BLaER1 (cell line): ENCODE results near the gene HHLA2.
"Not testable (repeated sequence)": the region's sequence is repeated elsewhere in the genome, so short reads cannot be mapped to it uniquely, and the experiment has no call there.

Source experiments
- H3K27ac ChIP-seq: shearing (Covaris generic); formaldehyde crosslinking; 2 replicates; pipeline ENCODE4 v1.8.1; 2022
- H3K27me3 ChIP-seq: shearing (Covaris generic); formaldehyde crosslinking; 2 replicates; pipeline ENCODE4 v1.8.1; 2022
- H3K36me3 ChIP-seq: shearing (Covaris generic); formaldehyde crosslinking; 2 replicates; pipeline ENCODE4 v1.8.1; 2022
- H3K4me1 ChIP-seq: shearing (Covaris generic); formaldehyde crosslinking; 2 replicates; pipeline ENCODE4 v1.8.1; 2022
- H3K4me2 ChIP-seq: shearing (Covaris generic); formaldehyde crosslinking; 2 replicates; pipeline ENCODE4 v1.8.1; 2022
- H3K4me3 ChIP-seq: shearing (Covaris generic); formaldehyde crosslinking; 2 replicates; pipeline ENCODE4 v1.8.1; 2022
- H3K9ac ChIP-seq: shearing (Covaris generic); formaldehyde crosslinking; 2 replicates; pipeline ENCODE4 v1.8.1; 2022
- H3K9me3 ChIP-seq: shearing (Covaris generic); formaldehyde crosslinking; 2 replicates; pipeline ENCODE4 v1.8.1; 2022
- H4K20me1 ChIP-seq: shearing (Covaris generic); formaldehyde crosslinking; 2 replicates; pipeline ENCODE4 v1.8.1; 2022
- Cebpa-rat ChIP-seq: shearing (Covaris generic); IDR thresholded peaks from 2 replicates; pipeline ENCODE4 v1.8.1; 2022

Gene HHLA2

GRCh38 chr3:108354562-108354961 is 58.2 kb downstream of the HHLA2 start:
- no peaks in the 10 kb centered on the region for H3K27me3 ChIP-seq
- no peak overlapping the region for H3K27ac ChIP-seq
- no peak overlapping the region for H3K9ac ChIP-seq
- no peak overlapping the region for H3K4me2 ChIP-seq
- no peaks in the 10 kb centered on the region for H3K9me3 ChIP-seq
- H3K4me3 ChIP-seq = no peak overlapping the region
- H3K36me3 ChIP-seq = no peaks in the 10 kb centered on the region
- no peak for TF ChIP-seq Cebpa-rat
- no peaks in the 10 kb centered on the region for H3K4me1 ChIP-seq
- H4K20me1 ChIP-seq = no peaks in the 10 kb centered on the region

DNA sequence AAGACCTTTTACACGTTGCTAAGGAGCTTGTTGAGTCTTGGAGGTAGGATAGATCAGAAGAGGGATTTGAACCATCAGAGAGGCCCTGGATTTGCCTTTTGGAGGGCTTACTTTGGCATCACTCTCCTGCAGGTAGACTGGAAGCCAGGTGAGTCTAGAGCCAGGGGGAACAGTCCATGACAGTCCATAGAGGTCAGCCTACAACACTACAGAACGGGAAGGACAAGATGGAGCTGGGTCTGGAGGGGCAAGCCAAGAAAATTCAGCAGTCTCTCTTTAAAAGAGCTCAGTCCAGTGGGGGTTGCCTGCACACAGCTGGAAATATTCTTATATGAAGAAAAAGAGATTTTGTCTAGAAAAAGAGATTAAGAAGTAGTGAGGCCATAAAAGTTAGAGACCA is 60.7 kb downstream of the HHLA2 start:
- Histone ChIP-seq H3K4me1 (no peaks in the 10 kb centered on the region), H3K36me3 (no peaks in the 10 kb centered on the region), H3K9ac (no peak overlapping the region), H3K4me2 (no peak overlapping the region), H3K27ac (no peak overlapping the region), H4K20me1 (no peaks in the 10 kb centered on the region), H3K27me3 (no peaks in the 10 kb centered on the region), H3K9me3 (no peaks in the 10 kb centered on the region), H3K4me3 (no peak overlapping the region)
- no peak for TF ChIP-seq Cebpa-rat

DNA sequence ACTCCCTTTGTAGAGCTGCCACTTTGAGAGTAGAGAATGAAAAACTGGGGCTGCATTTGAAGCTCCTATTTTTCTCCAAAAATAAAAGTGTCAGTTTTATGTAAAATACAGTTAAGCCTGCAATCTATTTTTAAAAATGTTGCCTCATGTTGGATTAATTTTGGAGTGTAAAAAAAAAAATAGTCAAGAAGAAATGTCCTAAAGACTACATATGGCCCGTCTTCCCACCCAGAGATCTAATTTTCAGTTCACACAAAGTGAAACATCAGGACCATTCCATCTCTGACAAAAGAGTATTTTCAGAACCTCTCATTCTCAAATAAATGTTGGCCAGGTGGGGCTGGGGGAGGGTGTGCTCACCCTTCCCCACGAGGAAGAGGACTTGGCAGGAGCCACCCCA is 62.7 kb downstream of the HHLA2 start:
- Histone ChIP-seq H3K4me2 (no peak overlapping the region), H3K9ac (no peak overlapping the region), H4K20me1 (no peaks in the 10 kb centered on the region), H3K4me3 (no peak overlapping the region), H3K4me1 (no peaks in the 10 kb centered on the region), H3K27me3 (no peaks in the 10 kb centered on the region), H3K9me3 (no peaks in the 10 kb centered on the region), H3K36me3 (no peaks in the 10 kb centered on the region), H3K27ac (no peak overlapping the region)
- TF ChIP-seq Cebpa-rat = no peak

- Histone ChIP-seq H4K20me1 (no peaks in the 10 kb centered on the region), H3K4me3 (no peak overlapping the region), H3K9me3 (no peaks in the 10 kb centered on the region), H3K4me2 (no peak overlapping the region), H3K36me3 (no peaks in the 10 kb centered on the region), H3K4me1 (no peaks in the 10 kb centered on the region), H3K27me3 (no peaks in the 10 kb centered on the region), H3K9ac (no peak overlapping the region), H3K27ac (no peak overlapping the region)
- TF ChIP-seq Cebpa-rat = no peak
Observed at GRCh38 chr3:108376026-108376425, 79.7 kb downstream of the HHLA2 start.

- no peaks in the 10 kb centered on the region for H3K27me3 ChIP-seq
- no peak overlapping the region for H3K9ac ChIP-seq
- no peak overlapping the region for H3K4me3 ChIP-seq
- H3K9me3 ChIP-seq = no peaks in the 10 kb centered on the region
- TF ChIP-seq Cebpa-rat = no peak
- no peaks in the 10 kb centered on the region for H3K4me1 ChIP-seq
- H3K36me3 ChIP-seq = no peaks in the 10 kb centered on the region
- no peak overlapping the region for H3K4me2 ChIP-seq
- H4K20me1 ChIP-seq = no peaks in the 10 kb centered on the region
- no peak overlapping the region for H3K27ac ChIP-seq
Observed at GRCh38 chr3:108377384-108377783, 81.0 kb downstream of the HHLA2 start.

DNA sequence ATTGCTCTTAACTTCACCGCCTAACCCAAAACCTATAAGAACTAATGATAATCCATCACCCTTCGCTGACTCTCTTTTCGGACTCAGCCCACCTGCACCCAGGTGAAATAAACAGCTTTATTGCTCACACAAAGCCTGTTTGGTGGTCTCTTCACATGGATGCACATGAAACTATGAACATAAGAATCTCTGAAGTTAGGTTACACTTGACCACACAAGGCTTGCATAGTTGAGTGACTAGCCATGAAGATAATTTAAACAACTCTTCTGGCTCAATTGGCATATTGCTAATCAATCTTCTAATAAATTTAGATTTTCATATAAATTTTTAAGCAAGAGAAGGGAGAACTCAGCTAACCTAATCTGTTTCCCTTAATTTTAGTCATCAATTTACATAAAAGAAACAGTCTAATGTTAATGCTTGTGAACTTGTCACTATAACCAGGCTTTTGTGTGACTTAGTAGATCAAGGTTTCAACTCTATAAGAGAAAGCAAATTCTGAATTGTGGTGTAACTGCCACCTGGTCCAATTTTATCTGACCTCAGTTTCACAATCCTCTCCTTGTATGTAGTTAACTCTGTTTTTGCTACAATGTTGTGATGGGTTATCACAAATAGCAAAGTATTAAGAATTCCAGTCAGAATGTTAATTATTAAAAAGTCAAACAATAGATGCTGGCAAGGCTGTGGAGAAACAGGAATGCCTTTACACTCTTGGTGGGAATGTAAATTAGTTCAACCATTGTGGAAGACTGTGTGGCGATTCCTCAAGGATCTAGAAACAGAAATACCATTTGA is 82.0 kb downstream of the HHLA2 start:
- Histone ChIP-seq H3K27ac (no peak overlapping the region), H3K9me3 (no peaks in the 10 kb centered on the region), H4K20me1 (no peaks in the 10 kb centered on the region), H3K27me3 (no peaks in the 10 kb centered on the region), H3K4me1 (no peaks in the 10 kb centered on the region), H3K4me3 (no peak overlapping the region), H3K36me3 (no peaks in the 10 kb centered on the region), H3K9ac (no peak overlapping the region), H3K4me2 (no peak overlapping the region)
- no peak for TF ChIP-seq Cebpa-rat

DNA sequence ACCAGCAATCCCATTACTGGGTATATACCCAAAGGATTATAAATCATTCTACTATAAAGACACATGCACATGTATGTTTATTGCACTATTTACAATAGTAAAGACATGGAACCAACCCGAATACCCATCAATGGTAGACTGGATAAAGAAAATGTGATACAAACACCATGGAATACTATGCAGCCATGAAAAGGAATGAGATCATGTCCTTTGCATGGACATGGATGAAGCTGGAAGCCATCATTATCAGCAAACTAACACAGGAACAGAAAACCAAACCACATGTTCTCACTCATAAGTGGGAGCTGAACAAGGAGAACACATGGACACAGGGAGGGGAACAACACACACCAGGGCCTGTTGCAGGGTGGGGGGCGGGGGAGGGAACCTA is 82.6 kb downstream of the HHLA2 start:
- H3K4me2 ChIP-seq, H3K4me3 ChIP-seq, H3K27ac ChIP-seq, H3K27me3 ChIP-seq, H3K4me1 ChIP-seq, H3K9ac ChIP-seq, H3K36me3 ChIP-seq, H4K20me1 ChIP-seq, H3K9me3 ChIP-seq: not testable (repeated sequence)

GRCh38 chr3:108380128-108380795 is 83.9 kb downstream of the HHLA2 start:
- no peak for TF ChIP-seq Cebpa-rat
- H3K27ac ChIP-seq = no peak overlapping the region
- no peak overlapping the region for H3K4me2 ChIP-seq
- no peaks in the 10 kb centered on the region for H3K9me3 ChIP-seq
- no peaks in the 10 kb centered on the region for H3K4me1 ChIP-seq
- H3K9ac ChIP-seq = no peak overlapping the region
- no peaks in the 10 kb centered on the region for H4K20me1 ChIP-seq
- no peaks in the 10 kb centered on the region for H3K27me3 ChIP-seq
- no peak overlapping the region for H3K4me3 ChIP-seq
- H3K36me3 ChIP-seq = no peaks in the 10 kb centered on the region

DNA sequence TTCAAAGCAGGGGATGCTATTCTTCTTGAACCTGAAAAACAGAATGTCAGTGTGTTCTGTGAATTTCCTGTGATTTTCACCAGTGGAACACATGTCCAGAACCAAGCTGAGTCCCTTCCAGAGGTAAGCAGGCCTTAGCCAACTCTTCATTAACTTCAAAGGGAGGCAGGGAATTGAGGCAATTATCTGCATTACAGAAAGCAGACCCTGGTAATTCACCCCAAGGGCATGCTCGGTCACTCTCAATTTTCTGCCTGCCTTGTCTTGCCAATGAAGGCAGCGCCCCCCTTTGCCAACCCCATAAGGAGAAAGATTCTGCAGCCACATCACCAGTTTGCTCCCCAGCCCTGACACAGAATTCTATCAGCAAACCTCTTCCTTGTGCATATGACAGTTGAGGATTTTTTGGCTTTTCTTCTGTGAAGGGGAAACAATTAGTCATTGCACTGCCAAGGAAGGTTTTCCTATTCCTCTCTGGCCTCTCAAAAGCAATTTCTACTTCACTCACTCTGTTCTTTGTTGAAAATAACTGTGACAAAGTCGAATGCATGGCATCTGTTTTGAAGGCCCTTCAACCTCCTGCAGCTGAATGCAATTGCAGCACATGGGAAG is 85.3 kb downstream of the HHLA2 start:
- Histone ChIP-seq H3K36me3 (no peaks in the 10 kb centered on the region), H3K27me3 (no peaks in the 10 kb centered on the region), H3K27ac (no peak overlapping the region), H3K9me3 (no peaks in the 10 kb centered on the region), H4K20me1 (no peaks in the 10 kb centered on the region), H3K4me2 (no peak overlapping the region), H3K9ac (no peak overlapping the region), H3K4me3 (no peak overlapping the region), H3K4me1 (no peaks in the 10 kb centered on the region)
- no peak for TF ChIP-seq Cebpa-rat

DNA sequence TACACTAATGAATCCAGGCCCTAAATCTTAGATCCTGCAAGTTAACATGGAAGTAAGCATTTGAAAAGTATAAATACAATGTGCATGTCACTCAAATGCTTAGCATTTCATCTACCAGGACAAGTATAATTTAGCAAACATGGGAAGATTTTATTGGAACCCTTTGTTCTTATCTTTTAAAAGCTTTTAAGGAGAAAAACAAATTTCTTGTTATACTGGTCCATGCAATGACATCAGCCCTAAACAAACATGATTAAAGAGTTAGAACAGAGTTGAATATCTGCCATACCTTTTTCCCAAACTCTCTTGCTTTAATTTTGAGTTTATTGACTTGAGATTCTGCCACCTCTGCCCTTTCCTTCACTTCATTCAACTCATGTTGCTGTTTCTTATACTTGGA is 87.0 kb downstream of the HHLA2 start:
- no peak for TF ChIP-seq Cebpa-rat
- Histone ChIP-seq H3K4me1 (peaks cover 2% of the 10 kb centered on the region; the same call in 1 of the 2 replicates), H3K36me3 (no peaks in the 10 kb centered on the region), H3K9ac (no peak overlapping the region), H3K4me2 (no peak overlapping the region), H3K27me3 (no peaks in the 10 kb centered on the region), H3K27ac (no peak overlapping the region), H4K20me1 (no peaks in the 10 kb centered on the region), H3K9me3 (no peaks in the 10 kb centered on the region), H3K4me3 (no peak overlapping the region)
